IPS-15b (cell line): Measurements from ENCODE around the gene PAPLN.
"Not testable (repeated sequence)": the region's sequence is repeated elsewhere in the genome, so short reads cannot be mapped to it uniquely, and the experiment has no call there.

Source experiments
- H3K27me3 ChIP-seq: one replicate; pipeline ENCODE4 v1.6.1; 2013; ENCODE audit warnings: low read length; ENCODE audit not compliant: control insufficient read depth, insufficient read depth
- H3K36me3 ChIP-seq: one replicate; pipeline ENCODE4 v1.6.1; 2013; ENCODE audit warnings: low read length; ENCODE audit not compliant: control insufficient read depth, insufficient read depth
- H3K4me1 ChIP-seq: one replicate; pipeline ENCODE4 v1.6.1; 2013; ENCODE audit warnings: mild to moderate bottlenecking, low read length; ENCODE audit not compliant: control insufficient read depth, insufficient read depth
- H3K4me3 ChIP-seq: one replicate; pipeline ENCODE4 v1.5.1; 2013; ENCODE audit warnings: low read depth, low read length
- H3K9ac ChIP-seq: one replicate; pipeline ENCODE4 v1.6.1; 2013; ENCODE audit warnings: low read depth, mild to moderate bottlenecking, low read length
- H3K9me3 ChIP-seq: one replicate; pipeline ENCODE4 v1.6.1; 2013; ENCODE audit warnings: mild to moderate bottlenecking, low read length; ENCODE audit not compliant: control insufficient read depth, insufficient read depth

The PAPLN gene

GRCh38 chr14:73237219-73237785 is at the start of gene PAPLN:
Gene PAPLN, plus strand, starts transcription at chr14:73237506. Its CDS starts 2,273 bp downstream, at chr14:73239779.
- H3K27me3 ChIP-seq = peaks cover 29% of the 10 kb centered on the region

DNA sequence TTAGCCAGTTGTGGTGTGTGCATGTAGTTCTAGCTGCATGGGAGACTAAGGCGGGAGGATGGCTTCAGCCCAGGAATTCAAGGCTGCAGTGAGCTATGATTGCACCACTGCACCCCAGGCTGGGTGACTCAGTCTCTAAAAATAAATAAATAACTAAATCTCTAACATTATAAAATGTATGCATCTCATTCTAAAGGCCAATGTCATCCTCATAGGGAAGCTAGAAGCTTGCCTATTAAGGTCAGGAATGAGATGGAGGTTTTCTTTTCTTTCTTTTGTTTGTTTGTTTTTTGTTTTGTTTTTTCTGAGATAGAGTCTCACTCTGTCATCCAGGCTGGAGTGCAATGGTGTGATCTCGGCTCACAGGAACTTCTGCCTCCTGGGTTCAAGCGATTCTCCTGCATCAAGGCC is 48.8 kb upstream of the PAPLN start:
- no peaks in the 10 kb centered on the region for H3K9me3 ChIP-seq

More at GRCh38 chr14:73237219-73237785, at the start of gene PAPLN:
- Histone ChIP-seq H3K36me3 (no peaks in the 10 kb centered on the region), H3K9me3 (no peaks in the 10 kb centered on the region), H3K4me1 (peaks cover 39% of the 10 kb centered on the region), H3K4me3 (peak within 1 kb of the TSS; percentile 72), H3K9ac (peak within 1 kb of the TSS; percentile 54)

GRCh38 chr14:73189651-73190050 is 47.7 kb upstream of the PAPLN start:
- peaks cover 17% of the 10 kb centered on the region for H3K36me3 ChIP-seq
- H3K4me3 ChIP-seq = no peak overlapping the region
- H3K27me3 ChIP-seq = no peaks in the 10 kb centered on the region
- no peaks in the 10 kb centered on the region for H3K9me3 ChIP-seq
- no peak overlapping the region for H3K9ac ChIP-seq
- H3K4me1 ChIP-seq = no peaks in the 10 kb centered on the region

More for the DNA sequence above, 48.8 kb upstream of the PAPLN start:
- no peak overlapping the region for H3K9ac ChIP-seq
- no peaks in the 10 kb centered on the region for H3K27me3 ChIP-seq
- H3K4me3 ChIP-seq = no peak overlapping the region
- no peaks in the 10 kb centered on the region for H3K4me1 ChIP-seq
- H3K36me3 ChIP-seq = peaks cover 17% of the 10 kb centered on the region

DNA sequence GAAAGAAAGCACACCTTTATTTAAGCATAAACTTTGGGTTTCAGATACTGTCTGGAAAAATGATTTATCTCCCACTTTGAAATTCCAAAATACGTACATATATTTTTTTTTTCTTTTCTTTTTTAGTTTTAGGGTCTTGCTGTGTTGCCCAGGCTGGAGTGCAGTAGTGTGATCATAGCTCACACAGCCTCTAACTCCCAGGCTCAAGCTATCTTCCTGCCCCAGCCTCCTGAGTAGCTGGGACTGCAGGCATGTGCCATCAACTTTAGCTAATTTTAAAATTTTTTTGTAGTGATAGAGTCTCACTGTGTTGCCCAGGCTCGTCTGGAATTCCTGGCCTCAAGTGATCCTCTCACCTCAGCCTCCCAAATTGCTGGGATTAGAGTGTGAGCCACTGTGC is 45.9 kb upstream of the PAPLN start:
- H3K4me3 ChIP-seq = no peak overlapping the region
- H3K9ac ChIP-seq = no peak overlapping the region
- peaks cover 17% of the 10 kb centered on the region for H3K36me3 ChIP-seq
- no peaks in the 10 kb centered on the region for H3K9me3 ChIP-seq
- no peaks in the 10 kb centered on the region for H3K4me1 ChIP-seq
- H3K27me3 ChIP-seq = no peaks in the 10 kb centered on the region

- H3K9ac ChIP-seq, H3K4me3 ChIP-seq, H3K27me3 ChIP-seq, H3K9me3 ChIP-seq: not testable (repeated sequence)
- peaks cover 11% of the 10 kb centered on the region for H3K4me1 ChIP-seq
- peaks cover 13% of the 10 kb centered on the region for H3K36me3 ChIP-seq
Observed at GRCh38 chr14:73194306-73194705, 43.0 kb upstream of the PAPLN start.

- H3K9ac ChIP-seq = peak overlapping the region; percentile 32
- H3K9me3 ChIP-seq = no peaks in the 10 kb centered on the region
- H3K27me3 ChIP-seq = no peaks in the 10 kb centered on the region
- H3K36me3 ChIP-seq = peaks cover 6% of the 10 kb centered on the region
- peaks cover 11% of the 10 kb centered on the region for H3K4me1 ChIP-seq
- no peak overlapping the region for H3K4me3 ChIP-seq
Observed at GRCh38 chr14:73198253-73198652, 39.1 kb upstream of the PAPLN start.

GRCh38 chr14:73203527-73203926 is 33.8 kb upstream of the PAPLN start:
- no peaks in the 10 kb centered on the region for H3K9me3 ChIP-seq
- H3K36me3 ChIP-seq = peaks cover 13% of the 10 kb centered on the region
- no peak overlapping the region for H3K9ac ChIP-seq
- no peaks in the 10 kb centered on the region for H3K27me3 ChIP-seq
- H3K4me1 ChIP-seq = peaks cover 5% of the 10 kb centered on the region
- no peak overlapping the region for H3K4me3 ChIP-seq

DNA sequence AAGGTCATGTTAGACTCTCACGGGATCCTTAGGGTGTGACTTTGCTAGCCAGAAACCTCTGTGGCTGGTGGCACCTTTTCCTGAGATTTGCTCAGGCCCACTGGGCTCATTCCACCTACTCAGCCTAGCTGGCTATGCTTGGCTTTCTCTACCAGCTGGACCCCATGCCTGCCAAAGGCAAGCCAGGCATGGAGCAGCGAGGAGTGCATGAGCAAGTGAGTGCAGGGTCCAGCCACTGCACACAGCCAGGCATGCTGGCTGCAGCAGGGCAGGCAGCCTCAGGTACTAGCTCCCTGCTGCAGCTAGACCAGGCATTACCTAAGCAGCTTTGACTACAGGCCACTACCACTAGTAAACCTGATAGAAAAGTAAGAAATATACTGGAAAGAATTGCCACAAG is 29.7 kb upstream of the PAPLN start:
- peaks cover 2% of the 10 kb centered on the region for H3K4me1 ChIP-seq
- peaks cover 16% of the 10 kb centered on the region for H3K36me3 ChIP-seq
- H3K4me3 ChIP-seq = no peak overlapping the region
- no peaks in the 10 kb centered on the region for H3K27me3 ChIP-seq
- no peak overlapping the region for H3K9ac ChIP-seq
- no peaks in the 10 kb centered on the region for H3K9me3 ChIP-seq

- peaks cover 16% of the 10 kb centered on the region for H3K36me3 ChIP-seq
- H3K4me1 ChIP-seq = peaks cover under 1% of the 10 kb centered on the region
- no peaks in the 10 kb centered on the region for H3K27me3 ChIP-seq
- H3K9ac ChIP-seq = no peak overlapping the region
- H3K4me3 ChIP-seq = no peak overlapping the region
- no peaks in the 10 kb centered on the region for H3K9me3 ChIP-seq
Observed at GRCh38 chr14:73208390-73208789, 28.9 kb upstream of the PAPLN start.

- Histone ChIP-seq H3K36me3 (peaks cover 16% of the 10 kb centered on the region), H3K4me3 (no peak overlapping the region), H3K9ac (no peak overlapping the region), H3K4me1 (no peaks in the 10 kb centered on the region), H3K9me3 (no peaks in the 10 kb centered on the region), H3K27me3 (no peaks in the 10 kb centered on the region)
Observed at GRCh38 chr14:73208846-73209245, 28.5 kb upstream of the PAPLN start.

DNA sequence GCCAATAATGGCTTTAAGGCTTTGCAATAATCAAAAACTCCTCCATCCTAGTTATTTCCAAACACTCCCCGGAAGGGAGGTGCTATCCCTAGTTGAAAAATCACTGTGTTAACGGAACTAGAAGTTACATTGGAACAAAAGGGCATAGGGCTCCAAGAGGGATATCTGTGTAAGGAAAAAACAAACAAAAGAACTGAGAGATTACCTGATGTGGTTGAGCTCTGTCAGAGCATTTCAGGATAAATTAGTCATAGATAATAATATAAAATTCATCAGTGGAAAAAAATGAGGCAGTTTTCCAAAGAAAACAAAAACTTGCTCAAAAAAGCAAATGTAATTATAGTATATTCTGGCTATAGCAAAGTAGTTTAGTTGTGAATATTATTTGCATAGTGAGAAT is 27.4 kb upstream of the PAPLN start:
- H3K36me3 ChIP-seq = peaks cover 16% of the 10 kb centered on the region

GRCh38 chr14:73211251-73212040 is 25.9 kb upstream of the PAPLN start:
- Histone ChIP-seq H3K4me1 (no peaks in the 10 kb centered on the region), H3K9ac (no peak overlapping the region), H3K9me3 (no peaks in the 10 kb centered on the region), H3K27me3 (no peaks in the 10 kb centered on the region), H3K36me3 (peaks cover 16% of the 10 kb centered on the region), H3K4me3 (no peak overlapping the region)

More for the DNA sequence above, 27.4 kb upstream of the PAPLN start:
- H3K4me3 ChIP-seq = no peak overlapping the region
- no peaks in the 10 kb centered on the region for H3K4me1 ChIP-seq
- no peaks in the 10 kb centered on the region for H3K27me3 ChIP-seq
- H3K9ac ChIP-seq = no peak overlapping the region
- H3K9me3 ChIP-seq = no peaks in the 10 kb centered on the region
